ENCODE measurements around the gene LAMTOR5. TPM values are rescaled to one million over a fixed set of nuclear protein-coding genes. Genes with fewer than 3 reads are reported as not detected.

The LAMTOR5 gene
- total RNA-seq, 4 donors from 2014 or later = 45.1 to 99.0 (median 65.5) TPM

DNA sequence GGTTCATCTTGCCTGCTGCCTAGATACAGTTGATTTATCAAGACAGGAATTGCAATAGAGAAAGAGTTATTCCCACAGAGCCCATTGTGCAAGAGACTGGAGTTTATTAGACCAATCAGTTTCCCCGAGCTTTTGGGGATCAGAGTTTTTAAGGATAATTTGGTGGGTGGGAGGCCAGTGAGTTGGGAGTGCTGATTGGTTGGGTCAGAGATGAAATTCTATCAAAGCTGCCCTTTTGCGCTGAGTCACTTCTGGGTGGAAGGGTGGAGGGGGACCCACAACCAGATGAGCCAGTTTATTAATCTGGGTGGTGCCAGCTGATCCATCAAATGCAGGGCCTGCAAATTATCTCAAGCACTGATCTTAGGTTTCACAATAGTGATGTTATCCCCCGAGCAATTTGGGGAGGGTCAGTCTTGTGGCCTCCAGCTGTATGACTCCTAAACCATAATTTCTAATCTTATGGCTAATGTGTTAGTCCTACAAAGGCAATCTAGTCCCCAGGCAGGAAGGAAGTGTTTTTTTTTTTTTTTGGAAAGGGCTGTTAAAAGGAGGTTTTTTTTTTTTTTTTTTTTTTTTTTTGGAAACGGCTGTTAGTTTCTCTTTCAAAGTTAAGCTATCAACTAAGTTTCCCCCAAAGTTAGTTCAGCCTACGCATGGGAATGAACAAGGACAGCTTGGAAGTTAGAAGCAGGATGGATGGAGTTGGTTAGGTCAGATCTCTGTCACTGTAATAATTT is 24.1 kb downstream of the LAMTOR5 start:
- Histone ChIP-seq H3K36me3 (peaks cover 0 to 16% (median 0%) of the 10 kb centered on the region in 3 donors), H3K9me3 (no peaks in the 10 kb centered on the region), H3K27me3 (no peaks in the 10 kb centered on the region), H3K4me1 (peaks cover 0 to 15% (median 4%) of the 10 kb centered on the region in 4 donors), H3K4me3 (no peak overlapping the region), H3K27ac (peak overlapping the region in 1 of 4 donors; percentile 56)
- no peak for DNase-seq
- no peak for TF ChIP-seq POLR2A (IDR thresholded peaks at IDR 0.05)
- TF ChIP-seq, protein P1, sequence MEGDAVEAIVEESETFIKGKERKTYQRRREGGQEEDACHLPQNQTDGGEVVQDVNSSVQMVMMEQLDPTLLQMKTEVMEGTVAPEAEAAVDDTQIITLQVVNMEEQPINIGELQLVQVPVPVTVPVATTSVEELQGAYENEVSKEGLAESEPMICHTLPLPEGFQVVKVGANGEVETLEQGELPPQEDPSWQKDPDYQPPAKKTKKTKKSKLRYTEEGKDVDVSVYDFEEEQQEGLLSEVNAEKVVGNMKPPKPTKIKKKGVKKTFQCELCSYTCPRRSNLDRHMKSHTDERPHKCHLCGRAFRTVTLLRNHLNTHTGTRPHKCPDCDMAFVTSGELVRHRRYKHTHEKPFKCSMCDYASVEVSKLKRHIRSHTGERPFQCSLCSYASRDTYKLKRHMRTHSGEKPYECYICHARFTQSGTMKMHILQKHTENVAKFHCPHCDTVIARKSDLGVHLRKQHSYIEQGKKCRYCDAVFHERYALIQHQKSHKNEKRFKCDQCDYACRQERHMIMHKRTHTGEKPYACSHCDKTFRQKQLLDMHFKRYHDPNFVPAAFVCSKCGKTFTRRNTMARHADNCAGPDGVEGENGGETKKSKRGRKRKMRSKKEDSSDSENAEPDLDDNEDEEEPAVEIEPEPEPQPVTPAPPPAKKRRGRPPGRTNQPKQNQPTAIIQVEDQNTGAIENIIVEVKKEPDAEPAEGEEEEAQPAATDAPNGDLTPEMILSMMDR (IDR thresholded peaks at IDR 0.05) = no peak

DNA sequence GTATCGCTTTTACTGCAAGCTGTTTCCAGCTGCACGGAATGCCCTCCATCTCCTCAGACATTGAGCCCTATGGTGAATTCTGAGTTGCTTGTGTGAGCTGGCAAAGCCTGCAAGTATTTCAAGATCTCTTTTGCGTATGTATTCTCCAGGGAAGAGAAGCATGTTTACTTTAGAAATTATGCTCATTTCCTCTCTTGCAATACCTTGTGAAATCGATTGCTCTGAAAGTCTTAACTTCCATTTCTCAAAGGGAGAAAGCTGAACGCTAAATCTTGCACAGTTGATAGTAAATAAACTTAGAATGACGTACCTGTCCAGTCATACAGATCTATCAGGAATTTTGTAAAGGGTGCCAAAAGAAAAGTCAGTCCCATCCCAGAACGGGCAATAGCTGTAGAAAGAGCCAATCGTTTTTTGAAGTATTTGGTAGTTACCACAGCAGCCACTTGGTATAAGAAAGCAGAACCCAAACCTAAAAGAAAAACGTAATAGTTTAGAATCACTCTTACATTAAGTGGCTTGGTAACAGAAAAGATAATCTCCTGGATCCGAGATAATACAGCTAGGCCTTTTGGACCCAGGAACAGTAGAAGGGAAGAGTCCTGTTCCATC is 26.7 kb downstream of the LAMTOR5 start:
- Histone ChIP-seq H3K4me3 (no peak overlapping the region), H3K27ac (peak overlapping the region in 2 of 4 donors; percentile 39 to 49), H3K9me3 (no peaks in the 10 kb centered on the region), H3K36me3 (peaks cover 0 to 36% (median 0%) of the 10 kb centered on the region in 3 donors), H3K4me1 (peaks cover 0 to 15% (median 4%) of the 10 kb centered on the region in 4 donors), H3K27me3 (no peaks in the 10 kb centered on the region)
- DNase-seq = no peak
- TF ChIP-seq, protein P1 (IDR thresholded peaks at IDR 0.05) = no peak
- TF ChIP-seq POLR2A (IDR thresholded peaks at IDR 0.05) = no peak

DNA sequence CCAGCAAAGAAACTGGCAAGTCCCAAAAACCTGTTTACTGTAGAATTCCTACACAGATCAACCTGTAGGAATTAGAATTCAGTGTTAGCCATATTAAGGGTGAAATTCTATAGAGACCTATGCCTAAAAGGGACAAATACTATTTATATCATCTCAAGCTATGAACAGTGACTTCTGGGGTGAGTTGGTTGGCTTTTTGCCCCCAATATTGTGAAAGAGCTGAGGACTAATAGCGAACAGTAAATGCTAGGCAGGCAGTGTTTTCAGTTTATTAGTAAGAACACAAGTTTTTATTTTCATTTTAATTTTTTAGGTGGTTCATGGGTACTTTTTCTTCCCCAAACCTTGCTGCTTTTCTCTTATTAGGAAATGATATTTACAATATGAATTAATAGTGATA is 32.0 kb downstream of the LAMTOR5 start:
- Histone ChIP-seq H3K4me1 (no peaks in the 10 kb centered on the region), H3K36me3 (peaks cover 0 to 53% (median 0%) of the 10 kb centered on the region in 3 donors), H3K4me3 (no peak overlapping the region), H3K27me3 (no peaks in the 10 kb centered on the region), H3K27ac (no peak overlapping the region), H3K9me3 (no peaks in the 10 kb centered on the region)
- TF ChIP-seq POLR2A (IDR thresholded peaks at IDR 0.05) = no peak
- TF ChIP-seq, protein P1 (IDR thresholded peaks at IDR 0.05) = no peak
- DNase-seq = no peak

DNA sequence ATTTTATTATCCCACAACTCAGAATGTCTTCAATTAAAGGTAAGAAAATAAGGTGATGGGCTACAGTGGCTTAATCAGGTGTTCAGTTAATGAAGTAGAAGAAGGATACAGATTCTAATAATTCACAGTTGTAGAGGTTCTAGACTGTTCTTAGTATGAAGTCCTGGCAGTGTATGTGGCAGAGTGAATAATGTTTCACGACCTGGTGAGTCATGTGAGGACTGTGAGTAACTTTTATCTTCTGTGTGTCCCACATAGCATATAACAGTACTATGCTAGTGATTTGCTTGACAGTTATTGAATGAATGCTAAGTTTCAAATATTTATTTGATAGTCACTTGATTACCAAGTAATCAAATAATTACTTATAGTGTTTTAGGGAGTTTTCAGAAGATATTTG is 36.7 kb downstream of the LAMTOR5 start:
- no peak for TF ChIP-seq POLR2A (IDR thresholded peaks at IDR 0.05)
- TF ChIP-seq, protein P1 (IDR thresholded peaks at IDR 0.05) = no peak

DNA sequence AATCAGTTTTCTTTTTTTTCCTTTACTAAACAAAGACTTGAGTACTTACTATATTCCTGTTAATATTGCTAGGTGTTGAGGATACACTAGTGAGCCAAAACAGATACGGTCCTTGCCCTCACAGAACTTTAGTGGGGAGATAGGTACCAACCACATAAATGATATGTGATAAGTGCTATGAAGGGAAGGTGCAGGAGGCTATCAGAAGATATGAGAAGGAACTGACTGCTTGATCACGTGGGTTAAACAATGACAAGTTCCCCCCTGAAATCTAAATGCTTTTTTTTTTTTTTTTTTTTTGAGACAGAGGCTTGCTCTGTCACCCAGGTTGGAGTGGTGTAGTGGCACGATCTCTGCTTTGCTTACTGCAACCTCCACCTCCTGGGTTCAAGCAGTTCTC is 43.3 kb downstream of the LAMTOR5 start:
- DNase-seq = no peak
- TF ChIP-seq, protein P1 (IDR thresholded peaks at IDR 0.05) = no peak
- no peak for TF ChIP-seq POLR2A (IDR thresholded peaks at IDR 0.05)
- peaks cover 0 to 47% (median 0%) of the 10 kb centered on the region in 3 donors for H3K36me3 ChIP-seq
- H3K4me1 ChIP-seq = no peaks in the 10 kb centered on the region
- no peak overlapping the region for H3K4me3 ChIP-seq
- no peaks in the 10 kb centered on the region for H3K27me3 ChIP-seq
- no peak overlapping the region for H3K27ac ChIP-seq
- H3K9me3 ChIP-seq = no peaks in the 10 kb centered on the region

More for the DNA sequence above, 36.7 kb downstream of the LAMTOR5 start:
- no peaks in the 10 kb centered on the region for H3K4me1 ChIP-seq
- no peaks in the 10 kb centered on the region for H3K27me3 ChIP-seq
- no peaks in the 10 kb centered on the region for H3K9me3 ChIP-seq
- H3K36me3 ChIP-seq = peaks cover 0 to 44% (median 0%) of the 10 kb centered on the region in 3 donors
- H3K4me3 ChIP-seq = no peak overlapping the region
- H3K27ac ChIP-seq = no peak overlapping the region
- DNase-seq = no peak

Data from Peyer's patch (tissue), 4 donors.